Adipose tissue (tissue), 3 donors: Measurements from ENCODE around the gene SUSD1. TPM values are rescaled to one million over a fixed set of nuclear protein-coding genes. Genes with fewer than 3 reads are reported as not detected.

Experiments
- H3K27ac ChIP-seq: one replicate; pipeline ENCODE4 v1.5.1; 2013; ENCODE audit warnings: low read depth, low read length
- WGBS, 3 donors: extraction: QIAGEN DNeasy Blood & Tissue Kit; methylation state at CpG; one replicate each; pipeline ENCODE4 v1.1.7; 2013; 5-methylcytosine and 5-hydroxymethylcytosine counted together
- polyA plus RNA-seq, 3 donors: library from polyadenylated mRNA; stranded (reverse); fragments of 200-250 nt; gene quantifications; one replicate each; pipeline ENCODE4 v1.2.3, GENCODE V29; 2013
- donor health status: healthy with polysubstance abuse.
- donor health status: Bipolar disorder and iron deficiency.
- donor health status: healthy.

The SUSD1 gene
- polyA plus RNA-seq, 3 donors, result 2.9 to 6.5 (median 5.7) TPM

GRCh38 chr9:112112941-112113681, 62.0 kb downstream of the SUSD1 start:
- 85 to 94% (median 93%) methylated on average over 4 of the region's 4 CpGs for WGBS, 3 donors

GRCh38 chr9:112112519-112112918, 62.6 kb downstream of the SUSD1 start:
- 66 to 83% (median 71%) methylated on average over 4 of the region's 4 CpGs for WGBS, 3 donors
- no peak overlapping the region for H3K27ac ChIP-seq

More at GRCh38 chr9:112112941-112113681, 62.0 kb downstream of the SUSD1 start:
- no peak overlapping the region for H3K27ac ChIP-seq

- H3K27ac ChIP-seq, result no peak overlapping the region
- WGBS, 3 donors, result 90 to 92% (median 92%) methylated on average over 8 of the region's 8 CpGs
Measured at GRCh38 chr9:112111461-112111860, 63.6 kb downstream of the SUSD1 start.

- 75 to 86% (median 79%) methylated on average over 2 of the region's 2 CpGs for WGBS, 3 donors
- H3K27ac ChIP-seq, result no peak overlapping the region
Measured at GRCh38 chr9:112110777-112111113, 64.4 kb downstream of the SUSD1 start.

GRCh38 chr9:112110094-112110776, 64.9 kb downstream of the SUSD1 start:
- no peak overlapping the region for H3K27ac ChIP-seq
- 73 to 83% (median 78%) methylated on average over 9 of the region's 9 CpGs for WGBS, 3 donors

- no peak overlapping the region for H3K27ac ChIP-seq
- WGBS, 3 donors, result 58 to 69% (median 65%) methylated on average over 4 of the region's 4 CpGs
Measured at GRCh38 chr9:112104901-112105300, 70.2 kb downstream of the SUSD1 start.

GRCh38 chr9:112104401-112104800, 70.7 kb downstream of the SUSD1 start:
- 79 to 94% (median 86%) methylated on average over 2 of the region's 2 CpGs for whole genome bisulfite sequencing, 3 donors
- H3K27ac ChIP-seq, result no peak overlapping the region

GRCh38 chr9:112103405-112103804, 71.7 kb downstream of the SUSD1 start:
- H3K27ac ChIP-seq, result no peak overlapping the region
- WGBS, 3 donors, result 94 to 97% (median 95%) methylated on average over 5 of the region's 5 CpGs

GRCh38 chr9:112097712-112098688, 77.1 kb downstream of the SUSD1 start:
- WGBS, 3 donors, result 73 to 74% (median 74%) methylated on average over 15 of the region's 15 CpGs
- H3K27ac ChIP-seq, result no peak overlapping the region

GRCh38 chr9:112094948-112095681, 80.0 kb downstream of the SUSD1 start:
- no peak overlapping the region for H3K27ac ChIP-seq

GRCh38 chr9:112094241-112094640, 80.9 kb downstream of the SUSD1 start:
- H3K27ac ChIP-seq, result no peak overlapping the region
- 47 to 60% (median 56%) methylated on average over 2 of the region's 2 CpGs for WGBS, 3 donors

More at GRCh38 chr9:112094948-112095681, 80.0 kb downstream of the SUSD1 start:
- WGBS, 3 donors, result 68 to 75% (median 69%) methylated on average over 9 of the region's 9 CpGs

GRCh38 chr9:112093870-112094216, 81.3 kb downstream of the SUSD1 start:
- 57 to 61% (median 61%) methylated on average over 3 of the region's 3 CpGs for WGBS, 3 donors
- H3K27ac ChIP-seq, result no peak overlapping the region

GRCh38 chr9:112093147-112093869, 81.8 kb downstream of the SUSD1 start:
- 94 to 97% (median 95%) methylated on average over 5 of the region's 5 CpGs for WGBS, 3 donors

GRCh38 chr9:112091810-112092209, 83.3 kb downstream of the SUSD1 start:
- H3K27ac ChIP-seq, result no peak overlapping the region
- WGBS, 3 donors, result 9 to 63% (median 30%) methylated on average over 1 of the region's 1 CpG

More at GRCh38 chr9:112093147-112093869, 81.8 kb downstream of the SUSD1 start:
- no peak overlapping the region for H3K27ac ChIP-seq

- no peak overlapping the region for H3K27ac ChIP-seq
Measured at GRCh38 chr9:112087506-112087905, 87.6 kb downstream of the SUSD1 start.

- no peak overlapping the region for H3K27ac ChIP-seq
- 70 to 83% (median 76%) methylated on average over 2 of the region's 2 CpGs for WGBS, 3 donors
Measured at GRCh38 chr9:112086627-112087026, 88.5 kb downstream of the SUSD1 start.

- H3K27ac ChIP-seq, result no peak overlapping the region
- 46 to 68% (median 57%) methylated on average over 2 of the region's 2 CpGs for WGBS, 3 donors
Measured at GRCh38 chr9:112084907-112085306, 90.2 kb downstream of the SUSD1 start.

GRCh38 chr9:112084334-112084733, 90.8 kb downstream of the SUSD1 start:
- H3K27ac ChIP-seq, result no peak overlapping the region
- WGBS, 3 donors, result 53 to 73% (median 65%) methylated on average over 3 of the region's 3 CpGs
